Retinal pigment epithelial cell (primary cell): Measurements from ENCODE around the gene ZDHHC19.
"Not testable (repeated sequence)": the region's sequence is repeated elsewhere in the genome, so short reads cannot be mapped to it uniquely, and the experiment has no call there.

Experiments used
- DNase-seq: peaks from one replicate; pipeline ENCODE4 v3.0.0-alpha.2; 2010; ENCODE audit warnings: low read depth
- H3K4me3 ChIP-seq: 2 replicates; pipeline ENCODE4 v1.5.1; 2011; ENCODE audit warnings: mild to moderate bottlenecking, low read length, control low read depth, moderate library complexity
- CTCF ChIP-seq: conservative IDR thresholded peaks from 2 replicates; pipeline ENCODE4 v1.5.1; 2011; ENCODE audit warnings: low read depth, low read length, control low read depth, inconsistent platforms

ZDHHC19 gene

GRCh38 chr3:196193133-196193735, 18.0 kb downstream of the ZDHHC19 start:
- no peak for TF ChIP-seq CTCF
- H3K4me3 ChIP-seq, result no peak overlapping the region
- no peak for DNase-seq

- H3K4me3 ChIP-seq, result no peak overlapping the region
- DNase-seq, result no peak
- TF ChIP-seq CTCF, result no peak
Measured at GRCh38 chr3:196192524-196193051, 18.6 kb downstream of the ZDHHC19 start.

GRCh38 chr3:196192036-196192523, 19.1 kb downstream of the ZDHHC19 start:
- no peak for DNase-seq
- no peak overlapping the region for H3K4me3 ChIP-seq
- peak; percentile 14 for TF ChIP-seq CTCF

GRCh38 chr3:196189566-196190347, 21.4 kb downstream of the ZDHHC19 start:
- no peak for DNase-seq
- TF ChIP-seq CTCF, result no peak
- no peak overlapping the region for H3K4me3 ChIP-seq

GRCh38 chr3:196186651-196187573, 24.3 kb downstream of the ZDHHC19 start:
- DNase-seq, result no peak
- TF ChIP-seq CTCF, result no peak
- H3K4me3 ChIP-seq, result no peak overlapping the region

GRCh38 chr3:196184881-196185280, 26.3 kb downstream of the ZDHHC19 start:
- no peak for TF ChIP-seq CTCF
- DNase-seq, result no peak
- no peak overlapping the region for H3K4me3 ChIP-seq

GRCh38 chr3:196184169-196184432, 27.1 kb downstream of the ZDHHC19 start:
- not testable (repeated sequence) for H3K4me3 ChIP-seq, DNase-seq
